HG03378 (cell line): ENCODE results near the gene P2RY2.
"Not testable (repeated sequence)": the region's sequence is repeated elsewhere in the genome, so short reads cannot be mapped to it uniquely, and the experiment has no call there.

ENCODE experiments used
- ATAC-seq: cut with Tn5 transposase; IDR thresholded peaks from one replicate; pipeline ENCODE4 v1.9.1; 2021; ENCODE audit warnings: mild to moderate bottlenecking, moderate library complexity; ENCODE audit not compliant: unreplicated experiment

Gene P2RY2

DNA sequence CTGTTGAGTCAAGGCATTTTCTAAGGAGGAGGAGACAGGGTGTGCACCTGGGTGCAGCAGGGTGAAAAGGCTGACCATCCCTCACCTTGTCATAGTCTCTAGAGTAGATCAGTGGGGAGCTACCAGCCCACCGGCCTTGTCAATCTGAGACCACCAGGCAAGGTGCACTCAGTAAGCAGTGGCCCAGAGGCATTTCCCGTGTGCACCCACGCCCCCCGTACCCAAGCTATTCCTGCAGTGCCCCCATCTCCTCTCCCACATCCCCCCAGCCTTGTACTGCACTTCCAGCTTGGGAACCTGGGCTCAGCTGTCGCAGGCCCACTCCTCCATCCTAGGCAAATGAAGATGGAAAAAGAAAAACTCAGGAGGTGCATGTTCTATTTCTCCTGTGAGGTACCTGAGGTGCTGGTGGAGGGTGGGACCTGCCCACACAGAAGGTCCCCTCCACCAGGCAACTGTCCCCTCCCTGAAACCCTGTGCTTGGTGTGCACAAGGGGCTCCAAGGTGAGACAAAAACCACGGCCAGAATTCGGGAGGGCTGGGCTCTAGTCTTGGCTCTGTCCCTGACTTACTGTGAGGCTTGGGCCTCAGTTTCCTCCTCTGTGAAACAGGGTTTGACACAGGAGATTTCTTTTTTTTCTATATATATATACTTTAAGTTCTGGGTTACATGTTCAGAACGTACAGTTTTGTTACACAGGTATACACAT lies 8.4 kb downstream of the P2RY2 start:
- no peak for ATAC-seq

DNA sequence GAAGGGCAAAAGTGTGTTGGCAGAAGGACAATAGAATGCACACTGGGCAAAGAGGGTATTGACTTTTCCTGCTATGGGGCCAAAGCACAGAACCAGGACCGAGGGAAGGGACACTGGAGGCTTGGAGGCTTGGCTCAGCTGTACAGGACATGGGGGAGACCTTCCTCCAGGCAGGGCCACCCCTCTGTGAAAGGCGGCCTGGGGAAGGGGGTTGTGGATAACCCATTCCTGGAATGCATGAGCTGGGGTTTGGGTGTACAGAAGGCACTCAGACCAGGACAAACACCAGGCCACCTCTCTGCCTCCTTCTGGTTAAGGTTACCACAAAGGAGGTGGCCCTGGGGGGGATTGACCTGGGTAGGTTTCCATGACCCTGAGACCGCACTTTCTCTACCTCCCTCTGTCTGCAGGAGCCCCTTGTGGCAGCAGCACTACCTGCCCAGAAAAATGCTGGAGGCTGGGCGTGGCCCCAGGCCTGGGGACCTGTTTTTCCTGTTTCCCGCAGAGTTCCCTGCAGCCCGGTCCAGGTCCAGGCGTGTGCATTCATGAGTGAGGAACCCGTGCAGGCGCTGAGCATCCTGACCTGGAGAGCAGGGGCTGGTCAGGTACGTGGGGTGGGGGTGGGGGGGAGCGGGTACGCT lies 9.6 kb downstream of the P2RY2 start:
- no peak for ATAC-seq

DNA sequence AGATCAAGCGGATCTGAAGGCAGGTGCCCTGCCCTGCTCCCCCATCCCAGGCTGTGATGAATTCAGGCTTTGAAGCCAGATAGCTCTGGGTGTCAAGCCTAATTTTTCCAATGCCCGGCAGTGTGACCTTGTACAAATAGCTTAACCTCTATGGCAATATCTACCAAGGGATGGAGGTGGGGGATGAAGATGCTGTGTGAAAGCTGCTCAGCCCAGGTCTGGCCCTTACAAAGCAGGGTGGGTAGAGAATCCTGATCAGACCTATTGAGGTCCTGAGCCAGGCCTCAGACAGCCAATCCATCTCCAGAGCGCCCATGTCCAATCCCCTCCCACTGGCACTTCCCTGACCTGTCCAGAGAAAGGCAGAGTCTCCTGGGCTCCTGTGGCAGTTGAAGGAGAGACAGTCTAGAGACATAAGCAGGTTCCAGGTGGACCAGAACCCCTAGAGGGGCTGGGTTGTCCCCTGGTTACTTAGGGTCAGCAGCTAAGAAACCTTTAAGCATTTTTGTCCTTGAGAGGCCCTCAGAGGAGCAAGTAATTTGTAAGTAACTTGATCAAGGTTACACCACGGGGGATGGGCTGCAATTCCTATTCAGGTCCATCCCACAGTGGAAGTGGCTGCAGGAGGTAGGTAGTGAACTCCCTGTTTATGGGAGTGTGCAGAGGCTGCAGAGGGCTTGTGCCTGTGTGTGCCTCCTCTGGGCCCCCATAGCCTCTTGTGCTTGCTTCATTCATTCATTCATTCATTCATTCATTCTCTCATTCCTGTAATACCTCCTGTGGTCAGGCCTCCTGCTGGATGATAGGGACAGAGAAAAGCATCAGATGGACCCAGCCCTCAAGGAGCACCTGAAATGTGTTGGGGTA lies 10.4 kb downstream of the P2RY2 start:
- ATAC-seq = no peak

DNA sequence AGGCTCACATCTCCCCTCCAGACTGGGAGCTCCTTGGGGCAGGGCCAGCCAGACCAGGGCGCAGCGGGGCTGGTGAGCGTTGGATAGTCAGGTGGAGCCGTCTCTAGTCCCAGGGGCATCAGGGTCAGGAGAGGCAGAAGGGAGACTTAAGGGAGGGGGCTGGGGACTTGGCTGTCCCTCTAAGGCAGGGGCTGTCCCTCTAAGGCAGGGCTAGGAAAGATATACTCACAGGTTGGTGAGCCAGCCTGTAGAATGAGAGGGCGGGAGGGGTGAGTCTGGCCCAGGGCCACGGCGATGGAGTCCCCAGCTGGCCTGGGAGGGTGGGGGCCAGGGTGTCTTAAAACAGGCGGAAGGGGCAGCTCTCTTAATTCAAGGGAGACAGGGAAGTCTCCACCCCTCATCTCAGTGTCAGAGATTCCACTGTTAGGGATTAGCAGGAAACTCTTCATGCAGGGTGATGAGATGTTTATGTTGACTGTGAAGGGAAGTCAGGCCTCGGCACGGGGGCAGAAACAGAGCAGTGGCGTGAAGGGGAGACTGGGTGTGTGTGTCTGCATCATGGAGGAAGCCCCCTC lies 11.3 kb downstream of the P2RY2 start:
- no peak for ATAC-seq

DNA sequence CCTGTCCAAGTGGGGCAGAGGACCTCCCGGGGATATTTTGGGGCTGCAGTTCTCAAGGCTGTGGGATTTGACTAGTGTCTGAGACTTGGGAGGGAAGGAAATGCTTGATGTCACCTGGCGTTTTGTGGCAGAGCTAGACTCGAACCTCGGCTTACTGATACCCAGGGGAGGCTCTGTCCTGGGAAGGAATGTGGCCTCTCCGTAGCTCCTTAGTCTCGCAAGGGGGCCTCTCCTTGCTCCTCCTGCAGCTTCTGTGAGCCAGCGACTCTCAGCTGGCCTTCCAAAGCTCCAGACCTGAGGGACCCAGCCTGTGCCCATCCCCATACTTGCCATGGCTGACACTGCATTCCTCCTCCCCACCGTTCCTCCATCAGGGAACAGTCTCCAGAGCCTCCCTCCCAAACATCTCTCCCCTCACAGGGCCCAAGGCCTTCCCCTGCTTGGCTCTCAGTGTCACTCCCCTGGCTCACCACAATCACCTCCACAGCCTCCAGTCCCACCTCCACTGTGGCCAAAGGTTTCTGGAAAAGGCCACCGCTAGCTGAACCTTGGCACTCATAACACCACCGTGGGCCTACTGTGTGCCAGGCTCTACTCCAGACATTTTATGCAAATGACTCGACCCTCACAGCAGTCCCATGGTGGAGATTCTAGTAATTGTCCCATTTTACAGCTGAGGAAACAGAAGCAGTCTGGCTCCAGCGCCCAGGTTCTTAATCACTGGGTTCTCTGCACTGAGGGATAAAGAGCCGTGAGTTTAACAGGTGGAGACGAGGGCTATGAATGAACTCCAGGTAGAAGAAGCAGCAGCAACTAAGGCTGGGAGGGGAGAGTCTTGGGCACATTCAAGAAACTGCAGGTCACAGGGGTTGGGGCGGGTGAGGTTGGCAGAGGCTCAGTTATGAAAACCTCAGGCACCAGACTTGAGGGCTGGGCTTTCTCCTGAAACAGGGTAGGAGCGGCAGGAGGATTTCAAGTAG lies 12.1 kb downstream of the P2RY2 start:
- no peak for ATAC-seq

DNA sequence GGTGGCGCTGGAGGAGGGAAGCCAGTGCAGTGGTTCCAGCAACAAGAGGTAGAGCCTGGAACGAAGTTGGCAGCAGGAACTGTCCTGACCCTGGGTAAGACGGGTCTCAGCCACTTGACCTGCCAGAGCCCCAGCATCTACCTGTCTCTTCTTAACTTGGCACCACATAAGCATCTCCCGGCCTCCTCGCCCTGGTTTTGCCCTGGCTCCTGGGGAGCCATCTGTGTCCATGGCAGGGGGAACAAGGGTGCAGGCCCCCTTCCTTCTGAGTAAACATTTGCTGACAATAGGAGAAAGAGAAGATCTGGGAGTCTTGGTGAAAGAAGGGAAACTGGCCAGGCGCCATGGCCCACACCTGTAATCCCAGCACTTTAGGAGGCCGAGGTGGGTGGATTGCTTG lies 12.8 kb downstream of the P2RY2 start:
- no peak for ATAC-seq

DNA sequence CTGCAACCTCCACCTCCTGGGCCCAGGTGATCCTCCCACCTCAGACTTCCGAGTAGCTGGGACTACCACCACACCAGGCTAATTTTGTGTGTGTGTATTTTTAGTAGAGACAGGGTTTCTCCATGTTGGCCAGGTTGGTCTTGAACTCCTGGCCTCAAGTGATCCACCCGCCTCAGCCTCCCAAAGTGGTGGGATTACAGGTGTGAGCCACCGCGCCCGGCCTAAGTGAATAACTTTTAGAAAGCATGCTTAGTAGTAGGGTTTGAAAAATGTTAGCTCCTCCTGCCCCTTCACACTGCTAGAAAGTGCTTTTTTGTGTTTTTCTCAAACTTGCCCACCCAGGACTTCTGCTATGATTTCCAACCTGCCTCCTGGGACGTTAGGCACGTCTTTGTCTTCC lies 14.4 kb downstream of the P2RY2 start:
- ATAC-seq = not testable (repeated sequence)

DNA sequence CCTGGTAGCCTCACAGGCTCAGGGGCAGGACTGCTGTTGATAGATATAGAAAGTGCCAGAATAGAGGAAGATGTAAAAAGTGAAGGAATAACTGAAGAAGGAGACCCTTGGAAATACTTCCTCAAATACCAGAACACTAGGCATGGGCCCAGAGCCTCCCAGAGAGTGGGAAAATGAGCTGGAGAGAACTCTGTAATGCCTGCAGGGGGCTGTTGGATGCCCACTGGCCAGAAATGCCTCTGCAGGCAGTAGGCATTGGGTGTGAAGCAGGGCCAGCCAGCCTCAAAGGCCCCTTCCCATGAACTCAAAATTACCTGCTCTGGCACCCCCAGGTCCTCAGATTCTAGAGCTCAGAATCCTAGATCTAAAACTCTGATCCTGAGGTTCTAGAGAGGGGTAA lies 15.1 kb downstream of the P2RY2 start:
- no peak for ATAC-seq

DNA sequence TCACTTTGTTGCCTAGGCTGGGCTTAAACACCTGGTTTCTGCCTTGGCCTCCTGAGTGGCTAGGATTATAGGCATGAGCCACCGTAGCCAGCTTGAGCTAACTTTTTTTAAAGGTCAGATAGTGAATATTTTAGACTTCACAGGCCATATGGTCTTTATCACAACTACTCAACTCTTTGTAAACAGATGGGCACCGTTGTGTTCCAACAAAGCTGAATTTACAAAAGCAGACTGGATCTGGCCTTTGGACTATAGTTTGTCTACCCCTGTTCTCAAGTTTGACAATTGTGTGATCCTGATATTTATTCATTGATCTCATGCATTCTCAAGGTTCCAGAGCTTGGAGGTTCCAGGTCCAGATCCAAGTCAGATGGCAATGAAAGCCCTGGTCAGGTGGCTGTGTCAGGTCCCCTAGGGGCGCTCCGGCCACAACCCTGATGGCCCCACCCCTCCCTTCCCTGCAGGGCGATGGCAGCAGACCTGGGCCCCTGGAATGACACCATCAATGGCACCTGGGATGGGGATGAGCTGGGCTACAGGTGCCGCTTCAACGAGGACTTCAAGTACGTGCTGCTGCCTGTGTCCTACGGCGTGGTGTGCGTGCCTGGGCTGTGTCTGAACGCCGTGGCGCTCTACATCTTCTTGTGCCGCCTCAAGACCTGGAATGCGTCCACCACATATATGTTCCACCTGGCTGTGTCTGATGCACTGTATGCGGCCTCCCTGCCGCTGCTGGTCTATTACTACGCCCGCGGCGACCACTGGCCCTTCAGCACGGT lies 15.8 kb downstream of the P2RY2 start:
- ATAC-seq = no peak

DNA sequence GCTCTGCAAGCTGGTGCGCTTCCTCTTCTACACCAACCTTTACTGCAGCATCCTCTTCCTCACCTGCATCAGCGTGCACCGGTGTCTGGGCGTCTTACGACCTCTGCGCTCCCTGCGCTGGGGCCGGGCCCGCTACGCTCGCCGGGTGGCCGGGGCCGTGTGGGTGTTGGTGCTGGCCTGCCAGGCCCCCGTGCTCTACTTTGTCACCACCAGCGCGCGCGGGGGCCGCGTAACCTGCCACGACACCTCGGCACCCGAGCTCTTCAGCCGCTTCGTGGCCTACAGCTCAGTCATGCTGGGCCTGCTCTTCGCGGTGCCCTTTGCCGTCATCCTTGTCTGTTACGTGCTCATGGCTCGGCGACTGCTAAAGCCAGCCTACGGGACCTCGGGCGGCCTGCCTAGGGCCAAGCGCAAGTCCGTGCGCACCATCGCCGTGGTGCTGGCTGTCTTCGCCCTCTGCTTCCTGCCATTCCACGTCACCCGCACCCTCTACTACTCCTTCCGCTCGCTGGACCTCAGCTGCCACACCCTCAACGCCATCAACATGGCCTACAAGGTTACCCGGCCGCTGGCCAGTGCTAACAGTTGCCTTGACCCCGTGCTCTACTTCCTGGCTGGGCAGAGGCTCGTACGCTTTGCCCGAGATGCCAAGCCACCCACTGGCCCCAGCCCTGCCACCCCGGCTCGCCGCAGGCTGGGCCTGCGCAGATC lies 16.5 kb downstream of the P2RY2 start:
- no peak for ATAC-seq

DNA sequence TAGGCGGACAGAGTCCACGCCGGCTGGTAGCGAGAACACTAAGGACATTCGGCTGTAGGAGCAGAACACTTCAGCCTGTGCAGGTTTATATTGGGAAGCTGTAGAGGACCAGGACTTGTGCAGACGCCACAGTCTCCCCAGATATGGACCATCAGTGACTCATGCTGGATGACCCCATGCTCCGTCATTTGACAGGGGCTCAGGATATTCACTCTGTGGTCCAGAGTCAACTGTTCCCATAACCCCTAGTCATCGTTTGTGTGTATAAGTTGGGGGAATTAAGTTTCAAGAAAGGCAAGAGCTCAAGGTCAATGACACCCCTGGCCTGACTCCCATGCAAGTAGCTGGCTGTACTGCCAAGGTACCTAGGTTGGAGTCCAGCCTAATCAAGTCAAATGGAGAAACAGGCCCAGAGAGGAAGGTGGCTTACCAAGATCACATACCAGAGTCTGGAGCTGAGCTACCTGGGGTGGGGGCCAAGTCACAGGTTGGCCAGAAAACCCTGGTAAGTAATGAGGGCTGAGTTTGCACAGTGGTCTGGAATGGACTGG lies 17.2 kb downstream of the P2RY2 start:
- ATAC-seq = no peak

DNA sequence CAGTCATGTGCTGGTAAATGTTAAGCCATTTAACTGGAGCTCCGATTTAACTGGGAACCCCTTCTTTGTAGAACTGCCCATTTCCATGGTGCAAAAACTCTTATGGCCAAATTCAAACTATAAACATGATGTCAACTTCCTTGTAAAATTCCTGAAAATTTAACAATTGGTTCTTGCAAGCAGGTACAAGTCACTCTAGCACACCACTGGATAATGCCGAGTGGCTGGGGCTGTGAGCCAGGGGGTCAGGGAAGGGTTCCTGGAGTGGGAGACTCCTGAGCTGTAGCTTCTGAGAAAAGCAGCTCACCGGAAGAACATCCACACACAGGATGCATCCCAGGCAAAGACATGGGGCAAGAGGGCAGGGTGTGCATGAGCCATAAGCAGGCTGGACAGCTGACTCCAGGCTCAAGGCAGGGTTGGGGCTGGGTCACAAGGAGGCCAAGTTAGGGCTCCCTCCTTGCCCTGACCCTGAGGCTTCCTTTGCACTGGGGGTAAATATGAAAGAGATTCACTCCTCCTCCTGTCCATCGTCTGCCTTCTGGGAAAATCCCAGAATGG lies 18.2 kb downstream of the P2RY2 start:
- no peak for ATAC-seq

DNA sequence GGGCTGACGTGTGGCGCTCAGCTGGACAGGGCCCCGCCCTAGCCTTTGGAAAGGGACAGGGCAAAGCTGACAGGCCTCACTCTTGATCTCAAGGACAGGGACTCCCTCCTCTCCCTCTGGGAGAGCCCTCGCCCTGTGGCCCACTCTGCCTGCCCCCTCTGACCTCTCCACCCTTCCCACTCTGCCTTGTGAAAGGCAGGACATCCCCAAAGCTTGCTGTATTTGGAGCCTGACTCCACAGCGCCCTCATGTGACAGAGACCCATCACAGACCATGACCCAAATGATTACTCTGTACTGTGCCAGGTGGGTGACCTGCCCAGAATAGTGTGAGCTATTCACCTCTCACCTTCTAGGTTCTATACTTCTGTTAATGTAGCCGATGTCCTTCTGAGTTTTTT lies 18.8 kb downstream of the P2RY2 start:
- no peak for ATAC-seq

DNA sequence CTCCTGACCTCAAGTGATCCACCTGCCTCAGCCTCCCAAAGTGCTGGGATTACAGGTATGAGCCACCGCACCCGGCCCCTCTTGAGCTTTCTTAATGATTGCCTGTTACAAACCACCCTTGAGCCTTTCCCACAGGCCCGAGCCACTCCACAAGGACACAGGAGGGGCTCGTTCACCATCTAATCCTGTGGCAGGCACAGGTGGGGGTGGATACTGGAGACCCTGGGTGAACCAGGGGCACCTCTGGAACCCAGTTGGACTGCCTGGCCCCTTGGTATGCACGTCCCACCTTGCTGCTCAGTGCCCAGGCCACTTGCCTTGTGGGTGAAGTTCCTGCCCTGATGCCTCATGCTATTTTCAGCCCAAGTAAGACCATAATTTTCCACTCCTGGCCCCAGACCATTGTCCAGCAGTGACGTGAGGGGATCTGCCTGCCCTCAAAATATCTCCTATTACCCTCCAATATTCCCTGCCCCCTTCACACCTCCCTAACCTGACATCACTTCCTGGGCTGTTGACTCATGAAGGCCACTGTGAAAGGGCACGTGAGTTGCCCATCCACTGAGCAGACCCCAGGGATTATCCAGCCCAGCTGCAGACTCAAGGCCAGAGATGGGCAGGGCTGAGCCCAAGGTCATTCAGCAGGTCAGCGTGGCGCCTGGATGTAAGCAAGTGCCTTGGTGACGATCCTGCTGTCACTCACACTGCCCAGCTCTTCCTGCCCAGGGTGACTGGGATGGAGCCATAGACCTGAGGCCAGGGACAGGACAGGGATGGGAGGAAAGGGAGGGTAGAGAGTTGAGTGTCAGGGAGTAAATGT lies 19.6 kb downstream of the P2RY2 start:
- no peak for ATAC-seq

DNA sequence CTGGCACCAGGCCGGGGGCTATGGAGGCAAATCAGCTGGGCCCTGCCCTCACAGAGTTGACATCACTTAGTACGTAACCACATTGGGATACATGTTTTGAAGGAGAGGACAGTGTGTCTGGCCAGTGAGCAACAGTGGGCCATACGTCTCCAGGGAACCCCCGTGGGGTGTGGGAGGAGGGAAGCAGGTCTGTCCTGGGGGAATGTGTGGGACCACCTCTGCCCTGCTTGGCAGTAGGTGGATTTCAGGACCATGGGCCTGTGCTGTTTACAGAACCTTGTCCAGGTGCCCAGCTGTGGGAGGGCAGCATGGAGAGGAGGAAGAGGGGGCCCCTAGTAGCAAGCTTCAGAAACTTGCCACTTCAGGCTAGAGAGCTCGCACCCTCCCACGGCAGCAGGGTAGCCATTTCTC lies 21.0 kb downstream of the P2RY2 start:
- ATAC-seq = no peak

DNA sequence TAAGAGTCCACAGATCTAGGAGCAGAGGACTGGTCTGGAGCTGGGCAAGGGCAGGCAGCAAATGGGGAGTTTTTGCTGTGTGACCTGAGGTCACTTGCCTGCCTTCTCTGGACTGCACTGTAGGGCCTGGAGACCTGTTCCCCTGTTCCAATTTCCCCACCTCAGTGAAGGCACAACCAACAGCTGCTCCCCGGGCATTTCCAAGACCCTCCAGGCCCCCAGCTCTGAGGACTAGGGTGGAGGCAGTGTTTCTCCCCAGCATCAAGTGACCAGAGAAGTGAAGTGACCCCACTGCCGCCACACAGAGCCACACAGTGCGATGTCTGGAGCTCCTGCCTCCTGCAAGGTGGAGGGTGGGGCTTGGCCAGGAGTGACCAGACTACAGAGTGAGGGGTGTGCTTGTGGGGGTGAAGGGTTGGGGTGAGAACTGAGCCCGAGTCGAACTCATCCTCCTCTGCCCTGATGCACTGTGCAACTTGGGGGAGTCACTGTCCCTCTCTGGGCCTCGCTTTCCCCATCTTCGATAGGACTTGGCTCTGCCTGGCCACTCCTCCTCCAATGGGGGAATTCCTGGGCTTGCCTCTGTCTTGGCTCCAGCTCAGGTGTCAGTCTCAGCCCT lies 21.6 kb downstream of the P2RY2 start:
- no peak for ATAC-seq

DNA sequence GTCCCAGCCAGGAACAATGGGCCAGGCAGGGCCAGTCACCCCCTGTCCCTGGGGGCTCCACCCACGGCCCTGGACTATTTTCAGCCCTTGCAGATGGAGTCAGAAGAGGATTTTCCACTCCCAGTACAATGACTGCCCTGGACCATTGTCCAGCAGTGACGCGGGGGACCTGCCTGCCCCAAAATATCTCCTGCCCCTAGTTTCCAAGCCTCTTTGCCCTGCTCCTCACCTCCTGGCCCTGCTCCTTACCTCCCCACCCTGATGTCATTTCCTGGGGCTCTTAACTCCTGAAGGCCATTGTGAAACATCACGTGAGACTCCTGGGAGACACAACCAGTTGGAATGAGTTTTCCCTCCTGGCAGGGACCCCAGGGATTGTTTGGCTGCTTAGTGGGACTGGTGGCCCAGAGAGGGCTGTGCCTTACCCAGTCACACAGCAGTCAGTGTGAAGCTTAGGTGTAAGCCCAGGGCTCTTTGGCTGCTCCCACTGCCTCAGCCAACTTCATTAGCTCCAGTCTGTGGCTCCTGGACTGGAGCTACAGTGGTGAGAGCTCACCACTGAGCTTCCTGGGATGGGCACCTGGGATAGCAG lies 22.2 kb downstream of the P2RY2 start:
- no peak for ATAC-seq
